GM10847 (cell line): ENCODE data around the gene ISG20L2.
A peak's percentile ranks its signal among the peaks of the same experiment; 100 is the strongest.

Source experiments
- POLR2A ChIP-seq: IDR thresholded peaks from 2 replicates; pipeline ENCODE4 v1.6.1; 2011; ENCODE audit not compliant: insufficient read length; ENCODE audit errors: extremely low read depth

Gene ISG20L2

GRCh38 chr1:156728599-156729462 is at the start of gene ISG20L2:
Gene ISG20L2, minus strand, starts transcription at chr1:156728766. Its CDS starts 1,114 bp downstream, at chr1:156727652.
- peak; percentile 59 for TF ChIP-seq POLR2A

GRCh38 chr1:156777573-156777972 is 49.0 kb upstream of the ISG20L2 start:
- TF ChIP-seq POLR2A: no peak

- no peak for TF ChIP-seq POLR2A
Measured at GRCh38 chr1:156776942-156777341, 48.4 kb upstream of the ISG20L2 start.

- TF ChIP-seq POLR2A: no peak
Measured at GRCh38 chr1:156775799-156776198, 47.2 kb upstream of the ISG20L2 start.

GRCh38 chr1:156773607-156774006 is 45.0 kb upstream of the ISG20L2 start:
- no peak for TF ChIP-seq POLR2A

- no peak for TF ChIP-seq POLR2A
Measured at GRCh38 chr1:156772728-156773497, 44.3 kb upstream of the ISG20L2 start.

- TF ChIP-seq POLR2A: no peak
Measured at GRCh38 chr1:156772222-156772621, 43.7 kb upstream of the ISG20L2 start.

GRCh38 chr1:156768610-156769295 is 40.2 kb upstream of the ISG20L2 start:
- TF ChIP-seq POLR2A: no peak

- TF ChIP-seq POLR2A: no peak
Measured at GRCh38 chr1:156767879-156768604, 39.5 kb upstream of the ISG20L2 start.

GRCh38 chr1:156767101-156767878 is 38.7 kb upstream of the ISG20L2 start, which contains the start of gene PRCC:
Gene PRCC, plus strand, starts transcription at chr1:156767535. Its CDS starts 237 bp downstream, at chr1:156767772.
- TF ChIP-seq POLR2A: peak; percentile 26

GRCh38 chr1:156766298-156767100 is 37.9 kb upstream of the ISG20L2 start:
- TF ChIP-seq POLR2A: peak; percentile 27

- TF ChIP-seq POLR2A: no peak
Measured at GRCh38 chr1:156765666-156766065, 37.1 kb upstream of the ISG20L2 start.

GRCh38 chr1:156760796-156761104 is 32.2 kb upstream of the ISG20L2 start:
- no peak for TF ChIP-seq POLR2A
